SK-N-SH (cell line): ENCODE data around the gene PPP2R3A. TPM values are rescaled to one million over a fixed set of nuclear protein-coding genes. Genes with fewer than 3 reads are reported as not detected.

ENCODE experiments used
- CTCF ChIA-PET: fragments of 300-600, 350-600 bp; formaldehyde crosslinking; extraction: SDS; loops from one replicate; lab custom pipeline; 2021; lab: Yijun Ruan, JAX
- POLR2A ChIA-PET: fragments of 350-600 bp; sonication (Branson Sonifier 250); formaldehyde crosslinking; extraction: SDS; loops from one replicate; lab custom pipeline; 2020; ENCODE audit warnings: antibody characterized with exemption, inconsistent platforms; lab: Yijun Ruan, JAX
- DNase-seq: peaks from one replicate; pipeline ENCODE4 v3.0.0; 2012
- H2AFZ ChIP-seq: fragments of 200-600 bp; sonication (generic); 2 replicates; pipeline ENCODE4 v1.8.1; 2016; ENCODE audit warnings: antibody characterized with exemption, mild to moderate bottlenecking, low read depth
- H3F3A ChIP-seq: fragments of 200-600 bp; sonication (generic); replicated peaks from 2 replicates; pipeline ENCODE3; 2016; ENCODE audit warnings: antibody characterized with exemption, mild to moderate bottlenecking; ENCODE audit not compliant: insufficient read depth
- H3K27ac ChIP-seq, 2 experiments: fragments of 200-500 bp in 1 of 2; fragments of 200-600 bp in 1 of 2; sonication (Bioruptor generic) in 1 of 2; sonication (generic), shearing (Covaris generic) in 1 of 2; 2 replicates each; pipeline versions ENCODE4 v1.5.1 to v1.6.1; 2014 to 2016; ENCODE audit warnings: low read depth in 2 of 2, inconsistent platforms in 1 of 2, low read length in 1 of 2, mild to moderate bottlenecking in 1 of 2, mixed read lengths in 1 of 2
- H3K27me3 ChIP-seq: fragments of 200-600 bp; sonication (generic), shearing (Covaris generic); 2 replicates; pipeline ENCODE4 v1.6.1; 2016; ENCODE audit warnings: mixed run types; ENCODE audit not compliant: insufficient read depth
- H3K36me3 ChIP-seq, 2 experiments: fragments of 200-500 bp in 1 of 2; fragments of 200-600 bp in 1 of 2; sonication (Bioruptor generic) in 1 of 2; sonication (generic) in 1 of 2; replicated peaks in 1 of 2; 2 replicates each; pipeline versions ENCODE3 to v1.5.1; 2014 to 2016; ENCODE audit warnings: low read length in 1 of 2, mild to moderate bottlenecking in 1 of 2; ENCODE audit not compliant: insufficient read depth in 2 of 2, control insufficient read depth in 1 of 2
- H3K4me1 ChIP-seq, 2 experiments: fragments of 200-500 bp in 1 of 2; fragments of 200-600 bp in 1 of 2; sonication (Bioruptor generic) in 1 of 2; sonication (generic), shearing (Covaris generic) in 1 of 2; 2 replicates each; pipeline versions ENCODE4 v1.5.1 to v1.6.1; 2014 to 2016; ENCODE audit warnings: low read depth in 1 of 2, low read length in 1 of 2, mixed run types in 1 of 2; ENCODE audit not compliant: insufficient read depth in 2 of 2, control insufficient read depth in 1 of 2
- H3K4me2 ChIP-seq: fragments of 200-600 bp; sonication (generic), shearing (Covaris generic); 2 replicates; pipeline ENCODE4 v1.6.1; 2017; ENCODE audit warnings: mixed run types
- H3K4me3 ChIP-seq, 2 experiments: fragments of 200-500 bp in 1 of 2; fragments of 200-600 bp in 1 of 2; sonication (Bioruptor generic) in 1 of 2; sonication (generic), shearing (Covaris generic) in 1 of 2; 2 replicates each; pipeline versions ENCODE4 v1.5.1 to v1.8.1; 2014 to 2016; ENCODE audit warnings: low read depth in 2 of 2, inconsistent platforms in 1 of 2, low read length in 1 of 2, mild to moderate bottlenecking in 1 of 2, mixed read lengths in 1 of 2, moderate library complexity in 1 of 2
- H3K79me2 ChIP-seq: fragments of 200-600 bp; sonication (generic); 2 replicates; pipeline ENCODE4 v1.8.1; 2017; ENCODE audit warnings: mild to moderate bottlenecking; ENCODE audit not compliant: insufficient read depth
- H3K9ac ChIP-seq: fragments of 200-600 bp; sonication (generic); 2 replicates; pipeline ENCODE4 v1.6.1; 2017; ENCODE audit warnings: mixed run types
- H3K9me2 ChIP-seq: fragments of 200-600 bp; sonication (generic); 2 replicates; pipeline ENCODE4 v1.6.1; 2017; ENCODE audit warnings: mixed run types
- H3K9me3 ChIP-seq: fragments of 200-600 bp; sonication (generic); 2 replicates; pipeline ENCODE4 v1.6.1; 2017; ENCODE audit warnings: mixed run types, mild to moderate bottlenecking, moderate library complexity
- H4K20me1 ChIP-seq: fragments of 200-600 bp; sonication (generic); 2 replicates; pipeline ENCODE4 v1.6.1; 2017; ENCODE audit warnings: mild to moderate bottlenecking, mixed run types; ENCODE audit not compliant: insufficient read depth
- EP300 ChIP-seq, 2 experiments: IDR thresholded peaks; 2 replicates each; pipeline versions ENCODE4 v1.4.0 to v1.6.1; 2012; ENCODE audit warnings: borderline replicate concordance in 1 of 2, low read depth in 1 of 2, low read length in 1 of 2
- FOXJ3 ChIP-seq: sonication (generic); formaldehyde crosslinking; IDR thresholded peaks from 2 replicates; pipeline ENCODE4 v1.5.1; 2020; ENCODE audit warnings: mild to moderate bottlenecking, missing genetic modification reagents
- GABPA ChIP-seq: IDR thresholded peaks from 2 replicates; pipeline ENCODE4 v1.4.0; 2012; ENCODE audit warnings: low read depth, mild to moderate bottlenecking
- GATA2 ChIP-seq: sonication (generic); formaldehyde crosslinking; IDR thresholded peaks from 2 replicates; pipeline ENCODE4 v1.5.0; 2020; ENCODE audit warnings: mild to moderate bottlenecking, missing genetic modification reagents
- JUND ChIP-seq: IDR thresholded peaks from 2 replicates; pipeline ENCODE4 v1.4.0; 2012
- MEF2A ChIP-seq: IDR thresholded peaks from 2 replicates; pipeline ENCODE4 v1.4.0; 2012; ENCODE audit warnings: low read depth, borderline replicate concordance
- MXI1 ChIP-seq: IDR thresholded peaks from 2 replicates; pipeline ENCODE4 v1.6.1; 2012; ENCODE audit warnings: mild to moderate bottlenecking, low read depth, low read length, improper control_type of control experiment
- NFIC ChIP-seq: IDR thresholded peaks from 2 replicates; pipeline ENCODE4 v1.4.0; 2012; ENCODE audit warnings: borderline replicate concordance
- POLR2AphosphoS5 ChIP-seq: IDR thresholded peaks from 2 replicates; pipeline ENCODE4 v1.6.1; 2012; ENCODE audit warnings: low read depth, low read length
- RAD21 ChIP-seq: IDR thresholded peaks from 2 replicates; pipeline ENCODE4 v1.6.1; 2012; ENCODE audit warnings: mild to moderate bottlenecking, low read length
- RCOR1 ChIP-seq: fragments of 150-350 bp; IDR thresholded peaks from 2 replicates; pipeline ENCODE4 v1.6.1; 2017; ENCODE audit warnings: antibody characterized with exemption, low read length
- RXRA ChIP-seq: IDR thresholded peaks from 2 replicates; pipeline ENCODE4 v1.4.0; 2012; ENCODE audit warnings: low read depth, mild to moderate bottlenecking, borderline replicate concordance
- SIN3A ChIP-seq: IDR thresholded peaks from 2 replicates; pipeline ENCODE4 v1.6.1; 2012; ENCODE audit warnings: low read depth, mild to moderate bottlenecking, low read length, moderate library complexity, borderline replicate concordance
- SMC3 ChIP-seq: IDR thresholded peaks from 2 replicates; pipeline ENCODE4 v1.6.1; 2012; ENCODE audit warnings: low read depth, low read length, improper control_type of control experiment
- WGBS: methylation state at CpG from one replicate; pipeline ENCODE4 v1.1.6; 2017; ENCODE audit warnings: low lambda C conversion rate; 5-methylcytosine and 5-hydroxymethylcytosine counted together
- polyA plus RNA-seq, 3 experiments: library from polyadenylated mRNA; depleted of rRNA; stranded (reverse); fragments of >200 nt; gene quantifications; 2 replicates each; pipeline ENCODE4 v1.2.3, GENCODE V29; 2012
- TF ChIP-seq, protein P1 (sequence below): IDR thresholded peaks from 2 replicates; pipeline ENCODE4 v1.4.0; 2012; ENCODE audit warnings: low read depth
- TF ChIP-seq, protein P2 (sequence below): fragments of 200-600 bp; sonication (generic); IDR thresholded peaks from 2 replicates; pipeline ENCODE4 v1.6.1; 2017; ENCODE audit warnings: antibody characterized with exemption, mild to moderate bottlenecking, moderate library complexity
- TF ChIP-seq, protein P3 (sequence below): IDR thresholded peaks from 2 replicates; pipeline ENCODE4 v1.4.0; 2012; ENCODE audit warnings: low read depth, borderline replicate concordance

Gene PPP2R3A
- polyA plus RNA-seq, 1 of the 3 experiments (the other 2 are of a cell fraction): 3.9 TPM

DNA sequence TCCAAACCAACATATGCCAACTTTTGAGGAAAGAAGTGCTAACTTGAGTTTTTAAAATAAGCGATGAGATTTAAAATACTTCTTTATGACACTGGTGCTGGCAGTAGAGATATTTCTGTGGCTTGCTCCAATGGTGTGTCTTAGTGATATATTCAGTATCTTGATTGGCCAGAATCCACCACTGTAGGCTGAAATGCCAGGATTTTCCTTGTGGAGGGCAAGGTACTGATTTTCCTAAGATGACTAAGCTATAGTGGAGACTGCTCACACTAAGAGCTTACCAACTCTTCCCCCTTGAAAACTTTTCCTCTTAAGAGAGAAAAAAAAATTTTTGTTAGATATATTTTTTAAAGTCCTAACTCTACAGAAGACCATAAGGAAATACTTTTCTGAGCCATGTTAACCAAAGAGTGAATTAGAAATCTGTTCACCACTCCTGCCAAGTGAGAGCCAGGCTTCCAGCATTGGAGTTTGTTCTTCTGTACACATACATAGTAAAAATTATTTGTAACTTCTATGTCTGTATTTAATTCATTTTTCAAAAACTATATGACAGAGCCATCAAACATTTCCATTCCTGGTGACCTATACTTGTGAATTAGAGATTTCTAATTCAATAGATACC lies 109.1 kb downstream of the PPP2R3A start (continued):
- no peak for TF ChIP-seq GATA2 (CRISPR knock-in tag)
- TF ChIP-seq RAD21: no peak

DNA sequence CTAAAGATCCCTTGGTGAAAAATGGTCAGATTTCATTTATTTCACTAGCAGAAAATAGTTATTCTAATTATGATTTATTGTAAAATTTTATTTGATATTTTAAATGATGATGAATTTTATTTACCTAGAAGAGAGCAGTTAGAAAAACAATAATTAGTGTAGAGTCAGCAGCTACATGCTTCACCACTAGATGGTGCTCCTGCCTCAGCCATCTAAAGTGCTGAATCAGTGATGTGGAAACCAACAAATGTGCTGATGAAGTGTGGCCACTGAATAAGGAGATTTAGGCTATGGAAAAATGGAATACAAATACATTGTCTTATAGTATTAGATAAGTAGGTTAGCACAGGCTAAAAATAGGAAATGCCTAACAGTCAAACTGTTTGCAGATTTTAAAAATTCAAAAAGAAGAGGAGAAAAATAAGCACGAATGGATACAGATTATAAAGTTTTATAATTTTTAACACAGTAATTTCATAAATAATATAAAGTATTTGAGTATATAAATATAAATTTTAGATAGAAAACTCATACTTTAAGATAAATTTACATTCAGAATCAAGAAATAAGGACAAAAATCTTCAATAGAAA lies 109.8 kb downstream of the PPP2R3A start:
- Histone ChIP-seq H3K9me3 (no peaks in the 10 kb centered on the region), H2AFZ (no peak overlapping the region), H3K4me1 (peaks cover 7 to 10% of the 10 kb centered on the region in 2 experiments), H3K9me2 (no peaks in the 10 kb centered on the region), H3K79me2 (no peaks in the 10 kb centered on the region), H3K27ac (peak overlapping the region in 1 of 2 experiments; percentile 66; a peak in 2 of 4 replicates), H3F3A (peaks cover 18% of the 10 kb centered on the region), H3K9ac (no peak overlapping the region), H3K27me3 (no peaks in the 10 kb centered on the region), H3K36me3 (peaks cover 3 to 4% of the 10 kb centered on the region in 2 experiments), H4K20me1 (no peaks in the 10 kb centered on the region), H3K4me2 (no peak overlapping the region), H3K4me3 (no peak overlapping the region)
- DNase-seq: peak; percentile 53
- 88% methylated on average over 1 of the region's 1 CpG for WGBS
- ChIA-PET CTCF (interaction anchor here (0.7 to 4.1 kb wide), 13 partner anchors 10 to 939 kb away, joined by 3 to 36 read pairs (median 4); partner anchors contain the start of gene STAG1), POLR2A (interaction anchor here (0.6 to 1.1 kb wide), 2 partner anchors 119 to 677 kb away, joined by 3 to 4 read pairs; partner anchors contain the start of gene STAG1)
- no peak for TF ChIP-seq RCOR1
- TF ChIP-seq RXRA: no peak
- TF ChIP-seq NFIC: no peak
- peak; percentile 99 for TF ChIP-seq RAD21
- TF ChIP-seq MEF2A: no peak
- TF ChIP-seq FOXJ3 (CRISPR knock-in tag): no peak
- TF ChIP-seq POLR2AphosphoS5: no peak
- TF ChIP-seq, protein P1, sequence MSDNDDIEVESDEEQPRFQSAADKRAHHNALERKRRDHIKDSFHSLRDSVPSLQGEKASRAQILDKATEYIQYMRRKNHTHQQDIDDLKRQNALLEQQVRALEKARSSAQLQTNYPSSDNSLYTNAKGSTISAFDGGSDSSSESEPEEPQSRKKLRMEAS: no peak
- TF ChIP-seq, protein P2, sequence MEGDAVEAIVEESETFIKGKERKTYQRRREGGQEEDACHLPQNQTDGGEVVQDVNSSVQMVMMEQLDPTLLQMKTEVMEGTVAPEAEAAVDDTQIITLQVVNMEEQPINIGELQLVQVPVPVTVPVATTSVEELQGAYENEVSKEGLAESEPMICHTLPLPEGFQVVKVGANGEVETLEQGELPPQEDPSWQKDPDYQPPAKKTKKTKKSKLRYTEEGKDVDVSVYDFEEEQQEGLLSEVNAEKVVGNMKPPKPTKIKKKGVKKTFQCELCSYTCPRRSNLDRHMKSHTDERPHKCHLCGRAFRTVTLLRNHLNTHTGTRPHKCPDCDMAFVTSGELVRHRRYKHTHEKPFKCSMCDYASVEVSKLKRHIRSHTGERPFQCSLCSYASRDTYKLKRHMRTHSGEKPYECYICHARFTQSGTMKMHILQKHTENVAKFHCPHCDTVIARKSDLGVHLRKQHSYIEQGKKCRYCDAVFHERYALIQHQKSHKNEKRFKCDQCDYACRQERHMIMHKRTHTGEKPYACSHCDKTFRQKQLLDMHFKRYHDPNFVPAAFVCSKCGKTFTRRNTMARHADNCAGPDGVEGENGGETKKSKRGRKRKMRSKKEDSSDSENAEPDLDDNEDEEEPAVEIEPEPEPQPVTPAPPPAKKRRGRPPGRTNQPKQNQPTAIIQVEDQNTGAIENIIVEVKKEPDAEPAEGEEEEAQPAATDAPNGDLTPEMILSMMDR: peak; percentile 93
- TF ChIP-seq SMC3: peak; percentile 80
- no peak for TF ChIP-seq MXI1

DNA sequence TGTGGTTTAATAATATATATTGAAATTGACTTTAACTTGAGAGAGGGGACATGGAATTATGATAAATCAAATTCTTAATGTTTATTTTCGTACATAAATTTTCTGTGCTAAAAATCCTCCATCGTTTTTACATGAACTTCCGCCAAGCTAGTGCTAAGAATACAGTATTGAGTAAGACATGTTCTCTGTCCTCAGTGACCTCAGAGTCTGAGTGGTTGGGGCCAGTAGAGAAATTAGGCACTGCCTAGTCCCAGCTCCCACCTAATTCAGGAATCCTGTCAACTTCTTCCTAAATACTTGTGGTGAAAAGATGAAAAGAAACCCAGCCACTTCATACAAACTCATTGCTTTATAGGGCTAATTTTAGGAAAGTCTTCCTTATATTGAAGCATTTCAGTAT lies 110.3 kb downstream of the PPP2R3A start:
- Histone ChIP-seq H3F3A (peaks cover 14% of the 10 kb centered on the region), H3K4me3 (no peak overlapping the region), H2AFZ (no peak overlapping the region), H3K9ac (no peak overlapping the region), H4K20me1 (no peaks in the 10 kb centered on the region), H3K36me3 (peaks cover 6 to 8% of the 10 kb centered on the region in 2 experiments), H3K27ac (no peak overlapping the region), H3K4me2 (no peak overlapping the region), H3K9me2 (no peaks in the 10 kb centered on the region), H3K79me2 (no peaks in the 10 kb centered on the region), H3K9me3 (no peaks in the 10 kb centered on the region), H3K4me1 (peaks cover 3 to 5% of the 10 kb centered on the region in 2 experiments), H3K27me3 (no peaks in the 10 kb centered on the region)
- 54% methylated on average over 3 of the region's 3 CpGs for WGBS
- CTCF ChIA-PET: interaction anchor here (0.8 to 4.1 kb wide), 7 partner anchors 10 to 938 kb away, joined by 3 to 36 read pairs (median 9); partner anchors contain the start of gene STAG1
- no peak for DNase-seq
- POLR2A ChIA-PET: interaction anchor here (1.1 kb wide), 1 partner anchor 677 kb away, joined by 3 read pairs; the partner anchor contains the start of gene STAG1
- TF ChIP-seq NFIC (no peak), MEF2A (no peak), RXRA (no peak), EP300 (IDR thresholded peaks at IDR 0.05; ENCODE audit: borderline replicate concordance in 1 of 2, low read depth in 1 of 2, low read length in 1 of 2) (no peak), GABPA (no peak), SIN3A (no peak), JUND (no peak)
- TF ChIP-seq, protein P3, sequence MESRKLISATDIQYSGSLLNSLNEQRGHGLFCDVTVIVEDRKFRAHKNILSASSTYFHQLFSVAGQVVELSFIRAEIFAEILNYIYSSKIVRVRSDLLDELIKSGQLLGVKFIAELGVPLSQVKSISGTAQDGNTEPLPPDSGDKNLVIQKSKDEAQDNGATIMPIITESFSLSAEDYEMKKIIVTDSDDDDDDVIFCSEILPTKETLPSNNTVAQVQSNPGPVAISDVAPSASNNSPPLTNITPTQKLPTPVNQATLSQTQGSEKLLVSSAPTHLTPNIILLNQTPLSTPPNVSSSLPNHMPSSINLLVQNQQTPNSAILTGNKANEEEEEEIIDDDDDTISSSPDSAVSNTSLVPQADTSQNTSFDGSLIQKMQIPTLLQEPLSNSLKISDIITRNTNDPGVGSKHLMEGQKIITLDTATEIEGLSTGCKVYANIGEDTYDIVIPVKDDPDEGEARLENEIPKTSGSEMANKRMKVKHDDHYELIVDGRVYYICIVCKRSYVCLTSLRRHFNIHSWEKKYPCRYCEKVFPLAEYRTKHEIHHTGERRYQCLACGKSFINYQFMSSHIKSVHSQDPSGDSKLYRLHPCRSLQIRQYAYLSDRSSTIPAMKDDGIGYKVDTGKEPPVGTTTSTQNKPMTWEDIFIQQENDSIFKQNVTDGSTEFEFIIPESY: no peak
